Measurements from ENCODE around the gene SIRT6. TPM values are rescaled to one million over a fixed set of nuclear protein-coding genes. Genes with fewer than 3 reads are reported as not detected.

SIRT6 gene
- polyA plus RNA-seq, 1 of the 3 experiments (the other 2 are of a cell fraction), result 41.0 TPM

GRCh38 chr19:4154571-4155312 lies 27.6 kb downstream of the SIRT6 start (continued):
- TF ChIP-seq YY1 (IDR thresholded peaks at IDR 0.05; ENCODE audit: low read depth) (no peak), TAF1 (IDR thresholded peaks at IDR 0.05; ENCODE audit: borderline replicate concordance, low read depth, low read length) (no peak), RAD21 (IDR thresholded peaks at IDR 0.05; ENCODE audit: low read length) (no peak), RXRA (IDR thresholded peaks at IDR 0.05; ENCODE audit: borderline replicate concordance, low read depth) (no peak), FOSL2 (IDR thresholded peaks at IDR 0.05; ENCODE audit: borderline replicate concordance, low read depth) (no peak), NRF1 (IDR thresholded peaks at IDR 0.05; ENCODE audit: low read depth, low read length) (no peak)

GRCh38 chr19:4152241-4152998 lies 29.9 kb downstream of the SIRT6 start:
- Histone ChIP-seq H3K4me3 (ENCODE audit: low read depth in 2 of 2, low read length in 1 of 2) (no peak overlapping the region), H3K79me2 (ENCODE audit: insufficient read depth) (no peaks in the 10 kb centered on the region), H2AFZ (ENCODE audit: low read depth) (no peak overlapping the region), H3K9me3 (no peaks in the 10 kb centered on the region), H3K9me2 (no peaks in the 10 kb centered on the region), H3K4me1 (ENCODE audit: control insufficient read depth in 1 of 2, insufficient read depth in 2 of 2, low read depth in 1 of 2, low read length in 1 of 2) (no peaks in the 10 kb centered on the region), H3K36me3 (replicated peaks in 1 of 2; ENCODE audit: control insufficient read depth in 1 of 2, insufficient read depth in 2 of 2, low read length in 1 of 2) (no peaks in the 10 kb centered on the region), H3K9ac (no peak overlapping the region), H3K27me3 (ENCODE audit: insufficient read depth) (peaks cover 15% of the 10 kb centered on the region; the same call in 1 of the 2 replicates), H3F3A (replicated peaks; ENCODE audit: insufficient read depth) (no peaks in the 10 kb centered on the region), H3K27ac (ENCODE audit: low read depth in 2 of 2, low read length in 1 of 2) (no peak overlapping the region), H4K20me1 (ENCODE audit: insufficient read depth) (no peaks in the 10 kb centered on the region), H3K4me2 (no peak overlapping the region)
- 55% methylated on average over 10 of the region's 10 CpGs for WGBS (ENCODE audit: low lambda C conversion rate)
- peak; percentile 19 for DNase-seq
- ChIA-PET POLR2A (interaction anchor here (0.6 kb wide), 1 partner anchor 12 kb away, joined by 3 read pairs; no protein-coding TSS in a partner anchor), CTCF (interaction anchor here (2.8 to 3.2 kb wide), 2 partner anchors 12 to 15 kb away, joined by 14 to 38 read pairs; no protein-coding TSS in a partner anchor)
- TF ChIP-seq POLR2AphosphoS5 (IDR thresholded peaks at IDR 0.05; ENCODE audit: low read depth, low read length), result no peak
- no peak for TF ChIP-seq RFX5 (IDR thresholded peaks at IDR 0.05; ENCODE audit: low read length)
- no peak for TF ChIP-seq EZH2phosphoT487 (IDR thresholded peaks at IDR 0.05; ENCODE audit: borderline replicate concordance, low read depth)
- TF ChIP-seq TEAD4 (IDR thresholded peaks at IDR 0.05; ENCODE audit: borderline replicate concordance, insufficient read depth), result no peak
- no peak for TF ChIP-seq FOXM1 (IDR thresholded peaks at IDR 0.05; ENCODE audit: low read depth)
- TF ChIP-seq RCOR1 (IDR thresholded peaks at IDR 0.05; ENCODE audit: low read length), result no peak
- no peak for TF ChIP-seq USF2 (IDR thresholded peaks at IDR 0.05; ENCODE audit: borderline replicate concordance, low read depth, low read length)
- no peak for TF ChIP-seq JUND (IDR thresholded peaks at IDR 0.05)
- no peak for TF ChIP-seq CHD2 (IDR thresholded peaks at IDR 0.05; ENCODE audit: low read length, partially characterized antibody)
- TF ChIP-seq GATA2 (CRISPR knock-in tag; IDR thresholded peaks at IDR 0.05), result no peak
- no peak for TF ChIP-seq NFIC (IDR thresholded peaks at IDR 0.05; ENCODE audit: borderline replicate concordance)
- TF ChIP-seq TCF12 (IDR thresholded peaks at IDR 0.05), result no peak
- TF ChIP-seq GABPA (IDR thresholded peaks at IDR 0.05; ENCODE audit: low read depth), result no peak
- TF ChIP-seq MAX (IDR thresholded peaks at IDR 0.05; ENCODE audit: low read depth), result no peak
- no peak for TF ChIP-seq RAD21 (IDR thresholded peaks at IDR 0.05; ENCODE audit: low read length)
- no peak for TF ChIP-seq MEF2A (IDR thresholded peaks at IDR 0.05; ENCODE audit: borderline replicate concordance, low read depth)
- TF ChIP-seq SIN3A (IDR thresholded peaks at IDR 0.05; ENCODE audit: borderline replicate concordance, low read depth, low read length), result no peak
- no peak for TF ChIP-seq YY1 (IDR thresholded peaks at IDR 0.05; ENCODE audit: low read depth)
